Measurements from ENCODE around the gene ANO1.
"Not testable (repeated sequence)": the region's sequence is repeated elsewhere in the genome, so short reads cannot be mapped to it uniquely, and the experiment has no call there.

ANO1 gene

GRCh38 chr11:70200212-70200844 lies 122.2 kb downstream of the ANO1 start:
- Mint-ChIP-seq H3K4me1 (peaks cover 16 to 25% of the 10 kb centered on the region in 2 donors), H3K4me3 (no peak overlapping the region), H3K27me3 (peaks cover 5 to 6% of the 10 kb centered on the region in 2 donors), H3K9me3 (no peaks in the 10 kb centered on the region), H3K27ac (peak overlapping the region; percentile 31), H3K36me3 (peaks cover 6 to 12% of the 10 kb centered on the region in 2 donors)
- ATAC-seq (replicated peaks) (no peak), DNase-seq (no peak)

GRCh38 chr11:70201047-70201446 lies 122.9 kb downstream of the ANO1 start:
- H3K27me3 Mint-ChIP-seq; DNase-seq; ATAC-seq (replicated peaks); H3K27ac Mint-ChIP-seq; H3K9me3 Mint-ChIP-seq; H3K4me3 Mint-ChIP-seq: not testable (repeated sequence)
- peaks cover 9 to 19% of the 10 kb centered on the region in 2 donors for H3K36me3 Mint-ChIP-seq
- H3K4me1 Mint-ChIP-seq, result peaks cover 19 to 32% of the 10 kb centered on the region in 2 donors

GRCh38 chr11:70201882-70202861 lies 124.1 kb downstream of the ANO1 start:
- ATAC-seq (replicated peaks) (no peak), DNase-seq (no peak)
- no peaks in the 10 kb centered on the region for H3K9me3 Mint-ChIP-seq
- peaks cover 0 to 6% of the 10 kb centered on the region in 2 donors for H3K27me3 Mint-ChIP-seq
- peaks cover 20 to 40% of the 10 kb centered on the region in 2 donors for H3K4me1 Mint-ChIP-seq
- H3K36me3 Mint-ChIP-seq, result peaks cover 12 to 28% of the 10 kb centered on the region in 2 donors
- H3K4me3 Mint-ChIP-seq, result peak overlapping the region; percentile 92
- peak overlapping the region; percentile 96 for H3K27ac Mint-ChIP-seq

GRCh38 chr11:70202920-70203750 lies 125.0 kb downstream of the ANO1 start, which contains the start of gene FADD:
FADD (plus strand) TSS chr11:70203296; CDS start chr11:70203460, 164 bp downstream.
- peak; percentile 77 to 85 for ATAC-seq (replicated peaks)
- H3K27me3 Mint-ChIP-seq, result peaks cover 0 to 6% of the 10 kb centered on the region in 2 donors
- peaks cover 12 to 34% of the 10 kb centered on the region in 2 donors for H3K36me3 Mint-ChIP-seq
- H3K4me1 Mint-ChIP-seq, result peaks cover 21 to 50% of the 10 kb centered on the region in 2 donors
- H3K9me3 Mint-ChIP-seq, result no peaks in the 10 kb centered on the region
- H3K4me3 Mint-ChIP-seq, result peak within 1 kb of the TSS; percentile 92
- peak; percentile 90 for DNase-seq
- H3K27ac Mint-ChIP-seq, result peak within 1 kb of the TSS; percentile 96

- H3K36me3 Mint-ChIP-seq, result peaks cover 18 to 40% of the 10 kb centered on the region in 2 donors
- peaks cover 0 to 2% of the 10 kb centered on the region in 2 donors for H3K27me3 Mint-ChIP-seq
- DNase-seq (peak; percentile 64), ATAC-seq (replicated peaks) (peak; percentile 65 to 68)
- no peaks in the 10 kb centered on the region for H3K9me3 Mint-ChIP-seq
- peak overlapping the region; percentile 92 for H3K4me3 Mint-ChIP-seq
- H3K4me1 Mint-ChIP-seq, result peaks cover 27 to 57% of the 10 kb centered on the region in 2 donors
- H3K27ac Mint-ChIP-seq, result peak overlapping the region; percentile 96
These were observed 125.8 kb downstream of the ANO1 start for GRCh38 chr11:70203751-70204465.

GRCh38 chr11:70204466-70204799 lies 126.3 kb downstream of the ANO1 start:
- H3K4me1 Mint-ChIP-seq, result peaks cover 27 to 63% of the 10 kb centered on the region in 2 donors
- no peaks in the 10 kb centered on the region for H3K27me3 Mint-ChIP-seq
- ATAC-seq (replicated peaks), result no peak

GRCh38 chr11:70205049-70205725 lies 127.1 kb downstream of the ANO1 start:
- no peak for DNase-seq
- H3K36me3 Mint-ChIP-seq, result peaks cover 28 to 50% of the 10 kb centered on the region in 2 donors

More at GRCh38 chr11:70204466-70204799, 126.3 kb downstream of the ANO1 start:
- DNase-seq, result no peak
- Mint-ChIP-seq H3K36me3 (peaks cover 23 to 45% of the 10 kb centered on the region in 2 donors), H3K27ac (peak overlapping the region; percentile 96), H3K4me3 (peak overlapping the region; percentile 92), H3K9me3 (no peaks in the 10 kb centered on the region)

GRCh38 chr11:70205766-70206165 lies 127.6 kb downstream of the ANO1 start:
- DNase-seq, result no peak
- H3K9me3 Mint-ChIP-seq, result no peaks in the 10 kb centered on the region
- H3K27ac Mint-ChIP-seq, result no peak overlapping the region
- no peak for ATAC-seq (replicated peaks)
- peak overlapping the region in 1 of 2 donors; percentile 50 for H3K4me3 Mint-ChIP-seq
- H3K36me3 Mint-ChIP-seq, result peaks cover 29 to 52% of the 10 kb centered on the region in 2 donors
- peaks cover 30 to 72% of the 10 kb centered on the region in 2 donors for H3K4me1 Mint-ChIP-seq
- no peaks in the 10 kb centered on the region for H3K27me3 Mint-ChIP-seq

More at GRCh38 chr11:70205049-70205725, 127.1 kb downstream of the ANO1 start:
- H3K27ac Mint-ChIP-seq, result no peak overlapping the region
- no peak for ATAC-seq (replicated peaks)
- no peaks in the 10 kb centered on the region for H3K9me3 Mint-ChIP-seq
- H3K4me3 Mint-ChIP-seq, result peak overlapping the region; percentile 92
- no peaks in the 10 kb centered on the region for H3K27me3 Mint-ChIP-seq
- H3K4me1 Mint-ChIP-seq, result peaks cover 30 to 70% of the 10 kb centered on the region in 2 donors

- Mint-ChIP-seq H3K27ac (peak overlapping the region; percentile 73), H3K9me3 (no peaks in the 10 kb centered on the region), H3K4me1 (peaks cover 30 to 72% of the 10 kb centered on the region in 2 donors), H3K36me3 (peaks cover 29 to 52% of the 10 kb centered on the region in 2 donors), H3K27me3 (no peaks in the 10 kb centered on the region), H3K4me3 (no peak overlapping the region)
- no peak for ATAC-seq (replicated peaks)
- DNase-seq, result no peak
These were observed 128.3 kb downstream of the ANO1 start for GRCh38 chr11:70206226-70206981.

GRCh38 chr11:70206982-70207376 lies 128.9 kb downstream of the ANO1 start:
- DNase-seq (no peak), ATAC-seq (replicated peaks) (no peak)
- Mint-ChIP-seq H3K9me3 (no peaks in the 10 kb centered on the region), H3K36me3 (peaks cover 29 to 52% of the 10 kb centered on the region in 2 donors), H3K4me3 (no peak overlapping the region), H3K27ac (no peak overlapping the region), H3K4me1 (peaks cover 30 to 72% of the 10 kb centered on the region in 2 donors), H3K27me3 (no peaks in the 10 kb centered on the region)

- H3K27ac Mint-ChIP-seq, result peak overlapping the region; percentile 67
- H3K36me3 Mint-ChIP-seq, result peaks cover 29 to 52% of the 10 kb centered on the region in 2 donors
- H3K4me3 Mint-ChIP-seq, result no peak overlapping the region
- DNase-seq, result no peak
- H3K9me3 Mint-ChIP-seq, result no peaks in the 10 kb centered on the region
- ATAC-seq (replicated peaks), result no peak
- no peaks in the 10 kb centered on the region for H3K27me3 Mint-ChIP-seq
- peaks cover 29 to 65% of the 10 kb centered on the region in 2 donors for H3K4me1 Mint-ChIP-seq
These were observed 129.5 kb downstream of the ANO1 start for GRCh38 chr11:70207531-70208131.

GRCh38 chr11:70209391-70209912 lies 131.3 kb downstream of the ANO1 start:
- Mint-ChIP-seq H3K4me1 (peaks cover 23 to 56% of the 10 kb centered on the region in 2 donors), H3K36me3 (peaks cover 25 to 46% of the 10 kb centered on the region in 2 donors), H3K4me3 (no peak overlapping the region), H3K27ac (no peak overlapping the region), H3K27me3 (no peaks in the 10 kb centered on the region), H3K9me3 (no peaks in the 10 kb centered on the region)
- no peak for DNase-seq
- no peak for ATAC-seq (replicated peaks)
